HEK293 (cell line): ENCODE measurements around the gene AHCY.

Experiments
- CTCF ChIA-PET: fragments of 350-600 bp; formaldehyde crosslinking; extraction: SDS; loops from one replicate; lab custom pipeline; 2021; ENCODE audit warnings: antibody characterized with exemption; lab: Yijun Ruan, JAX
- POLR2A ChIA-PET: fragments of 300-600 bp; formaldehyde crosslinking; extraction: SDS; loops from one replicate; lab custom pipeline; 2020; ENCODE audit warnings: antibody characterized with exemption, inconsistent platforms; lab: Yijun Ruan, JAX
- H3K27ac ChIP-seq: fragments of 200-500 bp; sonication (Bioruptor generic); 2 replicates; pipeline ENCODE4 v1.5.1; 2014; ENCODE audit warnings: low read depth, low read length, control low read depth, inconsistent platforms; ENCODE audit errors: extremely low read depth
- H3K36me3 ChIP-seq, 2 experiments: fragments of 200-500 bp in 1 of 2; sonication (Bioruptor generic) in 1 of 2; 1 replicate in 1 of 2; 2 replicates in 1 of 2; pipeline ENCODE4 v1.5.1; 2014 to 2017; ENCODE audit warnings: inconsistent platforms in 2 of 2, low read length in 2 of 2; ENCODE audit not compliant: control insufficient read depth in 2 of 2, insufficient read depth in 1 of 2
- H3K4me1 ChIP-seq: fragments of 200-500 bp; sonication (Bioruptor generic); 2 replicates; pipeline ENCODE4 v1.5.1; 2014; ENCODE audit warnings: mild to moderate bottlenecking, low read length, inconsistent platforms; ENCODE audit not compliant: control insufficient read depth, insufficient read depth
- H3K4me3 ChIP-seq: 2 replicates; pipeline ENCODE4 v1.5.1; 2011; ENCODE audit warnings: low read depth, mild to moderate bottlenecking, control low read depth, low read length, moderate library complexity
- H3K9me3 ChIP-seq: fragments of 200-500 bp; sonication (Bioruptor generic); 2 replicates; pipeline ENCODE4 v1.5.1; 2014; ENCODE audit warnings: low read depth, low read length, inconsistent platforms; ENCODE audit not compliant: control insufficient read depth, insufficient read depth
- FEZF1 ChIP-seq: fragments of 450-650 bp; formaldehyde crosslinking; IDR thresholded peaks from 2 replicates; pipeline ENCODE4 v1.5.1; 2016; ENCODE audit warnings: missing biosample characterization, missing genetic modification characterization
- KLF16 ChIP-seq: fragments of 450-650 bp; formaldehyde crosslinking; IDR thresholded peaks from 2 replicates; pipeline ENCODE4 v1.5.1; 2017; ENCODE audit warnings: missing biosample characterization, missing genetic modification characterization
- OSR2 ChIP-seq: fragments of 450-650 bp; formaldehyde crosslinking; IDR thresholded peaks from 2 replicates; pipeline ENCODE4 v1.5.1; 2016; ENCODE audit warnings: missing biosample characterization, missing genetic modification characterization
- ZFHX2 ChIP-seq: fragments of 450-650 bp; formaldehyde crosslinking; conservative IDR thresholded peaks from 2 replicates; pipeline ENCODE4 v1.5.1; 2016; ENCODE audit warnings: missing biosample characterization, missing genetic modification characterization
- ZNF133 ChIP-seq: fragments of 450-650 bp; formaldehyde crosslinking; IDR thresholded peaks from 2 replicates; pipeline ENCODE4 v1.5.1; 2016; ENCODE audit warnings: missing biosample characterization, missing genetic modification characterization
- ZNF202 ChIP-seq: fragments of 450-650 bp; formaldehyde crosslinking; IDR thresholded peaks from 2 replicates; pipeline ENCODE4 v1.5.1; 2016; ENCODE audit warnings: missing biosample characterization, missing genetic modification characterization, borderline replicate concordance
- ZNF292 ChIP-seq: fragments of 450-650 bp; formaldehyde crosslinking; IDR thresholded peaks from 2 replicates; pipeline ENCODE4 v1.5.1; 2016; ENCODE audit warnings: low read depth, missing biosample characterization, missing genetic modification characterization, borderline replicate concordance
- ZNF354C ChIP-seq: fragments of 450-650 bp; formaldehyde crosslinking; IDR thresholded peaks from 2 replicates; pipeline ENCODE4 v1.5.1; 2016; ENCODE audit warnings: missing biosample characterization, missing genetic modification characterization, low read depth, borderline replicate concordance
- ZNF391 ChIP-seq: fragments of 450-650 bp; formaldehyde crosslinking; IDR thresholded peaks from 2 replicates; pipeline ENCODE4 v1.5.1; 2016; ENCODE audit warnings: low read depth, missing biosample characterization, missing genetic modification characterization, borderline replicate concordance
- ZNF394 ChIP-seq: fragments of 450-650 bp; formaldehyde crosslinking; IDR thresholded peaks from 2 replicates; pipeline ENCODE4 v1.5.1; 2016; ENCODE audit warnings: missing biosample characterization, missing genetic modification characterization, mild to moderate bottlenecking, moderate library complexity, borderline replicate concordance
- ZNF404 ChIP-seq: fragments of 450-650 bp; formaldehyde crosslinking; IDR thresholded peaks from 2 replicates; pipeline ENCODE4 v1.5.1; 2017; ENCODE audit warnings: missing biosample characterization, missing genetic modification characterization
- ZNF416 ChIP-seq: fragments of 450-650 bp; formaldehyde crosslinking; IDR thresholded peaks from 2 replicates; pipeline ENCODE4 v1.5.1; 2016; ENCODE audit warnings: missing biosample characterization, missing genetic modification characterization
- ZNF549 ChIP-seq: fragments of 450-650 bp; IDR thresholded peaks from 2 replicates; pipeline ENCODE4 v1.5.1; 2018; ENCODE audit warnings: missing biosample characterization, missing genetic modification characterization, mild to moderate bottlenecking, inconsistent platforms, moderate library complexity
- ZNF571 ChIP-seq: fragments of 450-650 bp; formaldehyde crosslinking; IDR thresholded peaks from 2 replicates; pipeline ENCODE4 v1.5.0; 2017; ENCODE audit warnings: missing biosample characterization, missing genetic modification characterization
- TF ChIP-seq, protein P1 (sequence below): fragments of 450-650 bp; formaldehyde crosslinking; IDR thresholded peaks from 2 replicates; pipeline ENCODE4 v1.5.1; 2016; ENCODE audit warnings: missing biosample characterization, missing genetic modification characterization
- TF ChIP-seq, protein P2 (sequence below): fragments of 450-650 bp; formaldehyde crosslinking; IDR thresholded peaks from 2 replicates; pipeline ENCODE4 v1.5.1; 2016; ENCODE audit warnings: missing biosample characterization, missing genetic modification characterization
- TF ChIP-seq, protein P3 (sequence below): fragments of 450-650 bp; formaldehyde crosslinking; IDR thresholded peaks from 2 replicates; pipeline ENCODE4 v1.5.1; 2017; ENCODE audit warnings: missing biosample characterization, missing genetic modification characterization
- TF ChIP-seq, protein P4 (sequence below): fragments of 450-650 bp; formaldehyde crosslinking; IDR thresholded peaks from 2 replicates; pipeline ENCODE4 v1.5.1; 2016; ENCODE audit warnings: missing biosample characterization, missing genetic modification characterization

Gene AHCY

DNA sequence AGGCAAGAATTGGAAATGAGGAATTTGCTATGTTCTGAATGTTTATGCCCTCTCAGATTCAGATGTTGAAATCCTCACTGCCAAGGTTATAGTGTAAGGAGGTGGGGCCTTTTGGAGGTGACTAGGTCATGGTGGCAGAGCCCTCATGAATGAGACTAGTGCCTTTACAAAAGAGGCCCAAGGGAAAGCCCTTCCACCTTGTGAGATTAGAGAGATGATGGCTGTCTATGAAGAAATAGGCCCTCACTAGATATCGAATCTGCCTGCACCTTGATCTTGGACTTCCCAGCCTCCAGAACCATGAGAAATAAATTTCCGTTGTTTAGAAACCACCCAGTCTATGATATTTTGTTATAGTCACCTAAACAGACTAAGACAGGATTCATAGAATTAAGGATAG lies 51.5 kb downstream of the AHCY start:
- Histone ChIP-seq H3K9me3 (no peaks in the 10 kb centered on the region), H3K27ac (no peak overlapping the region), H3K4me3 (no peak overlapping the region), H3K4me1 (no peaks in the 10 kb centered on the region), H3K36me3 (no peaks in the 10 kb centered on the region; a peak in 1 of 3 replicates)
- CTCF ChIA-PET: no interaction called here
- POLR2A ChIA-PET: no interaction called here
- TF ChIP-seq ZFHX2 (no peak), ZNF571 (no peak), KLF16 (no peak)
- TF ChIP-seq, protein P1, sequence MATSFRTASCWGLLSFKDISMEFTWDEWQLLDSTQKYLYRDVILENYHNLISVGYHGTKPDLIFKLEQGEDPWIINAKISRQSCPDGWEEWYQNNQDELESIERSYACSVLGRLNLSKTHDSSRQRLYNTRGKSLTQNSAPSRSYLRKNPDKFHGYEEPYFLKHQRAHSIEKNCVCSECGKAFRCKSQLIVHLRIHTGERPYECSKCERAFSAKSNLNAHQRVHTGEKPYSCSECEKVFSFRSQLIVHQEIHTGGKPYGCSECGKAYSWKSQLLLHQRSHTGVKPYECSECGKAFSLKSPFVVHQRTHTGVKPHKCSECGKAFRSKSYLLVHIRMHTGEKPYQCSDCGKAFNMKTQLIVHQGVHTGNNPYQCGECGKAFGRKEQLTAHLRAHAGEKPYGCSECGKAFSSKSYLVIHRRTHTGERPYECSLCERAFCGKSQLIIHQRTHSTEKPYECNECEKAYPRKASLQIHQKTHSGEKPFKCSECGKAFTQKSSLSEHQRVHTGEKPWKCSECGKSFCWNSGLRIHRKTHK (tag by site-specific recombination): no peak
- TF ChIP-seq, protein P2, sequence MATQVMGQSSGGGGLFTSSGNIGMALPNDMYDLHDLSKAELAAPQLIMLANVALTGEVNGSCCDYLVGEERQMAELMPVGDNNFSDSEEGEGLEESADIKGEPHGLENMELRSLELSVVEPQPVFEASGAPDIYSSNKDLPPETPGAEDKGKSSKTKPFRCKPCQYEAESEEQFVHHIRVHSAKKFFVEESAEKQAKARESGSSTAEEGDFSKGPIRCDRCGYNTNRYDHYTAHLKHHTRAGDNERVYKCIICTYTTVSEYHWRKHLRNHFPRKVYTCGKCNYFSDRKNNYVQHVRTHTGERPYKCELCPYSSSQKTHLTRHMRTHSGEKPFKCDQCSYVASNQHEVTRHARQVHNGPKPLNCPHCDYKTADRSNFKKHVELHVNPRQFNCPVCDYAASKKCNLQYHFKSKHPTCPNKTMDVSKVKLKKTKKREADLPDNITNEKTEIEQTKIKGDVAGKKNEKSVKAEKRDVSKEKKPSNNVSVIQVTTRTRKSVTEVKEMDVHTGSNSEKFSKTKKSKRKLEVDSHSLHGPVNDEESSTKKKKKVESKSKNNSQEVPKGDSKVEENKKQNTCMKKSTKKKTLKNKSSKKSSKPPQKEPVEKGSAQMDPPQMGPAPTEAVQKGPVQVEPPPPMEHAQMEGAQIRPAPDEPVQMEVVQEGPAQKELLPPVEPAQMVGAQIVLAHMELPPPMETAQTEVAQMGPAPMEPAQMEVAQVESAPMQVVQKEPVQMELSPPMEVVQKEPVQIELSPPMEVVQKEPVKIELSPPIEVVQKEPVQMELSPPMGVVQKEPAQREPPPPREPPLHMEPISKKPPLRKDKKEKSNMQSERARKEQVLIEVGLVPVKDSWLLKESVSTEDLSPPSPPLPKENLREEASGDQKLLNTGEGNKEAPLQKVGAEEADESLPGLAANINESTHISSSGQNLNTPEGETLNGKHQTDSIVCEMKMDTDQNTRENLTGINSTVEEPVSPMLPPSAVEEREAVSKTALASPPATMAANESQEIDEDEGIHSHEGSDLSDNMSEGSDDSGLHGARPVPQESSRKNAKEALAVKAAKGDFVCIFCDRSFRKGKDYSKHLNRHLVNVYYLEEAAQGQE: no peak

DNA sequence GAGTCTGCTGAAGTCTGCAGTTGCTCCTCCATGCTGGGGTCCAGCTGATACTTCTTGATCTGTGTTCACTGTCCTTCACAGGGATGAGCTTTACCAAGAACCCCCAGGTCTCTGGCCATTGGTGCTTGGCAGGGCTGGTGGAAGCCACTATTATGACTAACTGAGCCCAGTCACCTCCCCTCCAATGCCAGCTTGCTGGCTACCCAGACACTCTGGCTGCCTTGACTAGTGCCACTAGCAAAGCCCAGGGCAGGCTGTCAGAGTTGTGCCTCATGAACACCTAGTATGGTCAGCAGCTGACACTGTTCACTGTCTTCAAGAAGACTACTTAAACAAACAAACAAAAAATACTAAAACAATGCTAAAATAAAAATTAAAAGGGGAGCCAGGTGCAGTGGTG lies 53.1 kb downstream of the AHCY start:
- ChIA-PET CTCF (interaction anchor here (0.5 to 0.7 kb wide), 2 partner anchors 11 to 25 kb away, joined by 3 to 4 read pairs; no protein-coding TSS in a partner anchor), POLR2A (interaction anchor here (0.6 kb wide), 1 partner anchor 395 kb away, joined by 4 read pairs; no protein-coding TSS in a partner anchor)
- Histone ChIP-seq H3K27ac (no peak overlapping the region), H3K9me3 (no peaks in the 10 kb centered on the region), H3K36me3 (no peaks in the 10 kb centered on the region), H3K4me3 (no peak overlapping the region), H3K4me1 (no peaks in the 10 kb centered on the region)
- no peak for TF ChIP-seq ZNF394 (tag by site-specific recombination)
- TF ChIP-seq ZNF202 (tag by site-specific recombination): no peak
- no peak for TF ChIP-seq ZNF354C
- no peak for TF ChIP-seq FEZF1 (tag by site-specific recombination)
- TF ChIP-seq, protein P3, sequence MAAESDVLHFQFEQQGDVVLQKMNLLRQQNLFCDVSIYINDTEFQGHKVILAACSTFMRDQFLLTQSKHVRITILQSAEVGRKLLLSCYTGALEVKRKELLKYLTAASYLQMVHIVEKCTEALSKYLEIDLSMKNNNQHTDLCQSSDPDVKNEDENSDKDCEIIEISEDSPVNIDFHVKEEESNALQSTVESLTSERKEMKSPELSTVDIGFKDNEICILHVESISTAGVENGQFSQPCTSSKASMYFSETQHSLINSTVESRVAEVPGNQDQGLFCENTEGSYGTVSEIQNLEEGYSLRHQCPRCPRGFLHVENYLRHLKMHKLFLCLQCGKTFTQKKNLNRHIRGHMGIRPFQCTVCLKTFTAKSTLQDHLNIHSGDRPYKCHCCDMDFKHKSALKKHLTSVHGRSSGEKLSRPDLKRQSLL (tag by site-specific recombination): no peak
- no peak for TF ChIP-seq ZNF391 (tag by site-specific recombination)
- no peak for TF ChIP-seq ZNF404
- TF ChIP-seq ZNF292: no peak
- TF ChIP-seq, protein P4, sequence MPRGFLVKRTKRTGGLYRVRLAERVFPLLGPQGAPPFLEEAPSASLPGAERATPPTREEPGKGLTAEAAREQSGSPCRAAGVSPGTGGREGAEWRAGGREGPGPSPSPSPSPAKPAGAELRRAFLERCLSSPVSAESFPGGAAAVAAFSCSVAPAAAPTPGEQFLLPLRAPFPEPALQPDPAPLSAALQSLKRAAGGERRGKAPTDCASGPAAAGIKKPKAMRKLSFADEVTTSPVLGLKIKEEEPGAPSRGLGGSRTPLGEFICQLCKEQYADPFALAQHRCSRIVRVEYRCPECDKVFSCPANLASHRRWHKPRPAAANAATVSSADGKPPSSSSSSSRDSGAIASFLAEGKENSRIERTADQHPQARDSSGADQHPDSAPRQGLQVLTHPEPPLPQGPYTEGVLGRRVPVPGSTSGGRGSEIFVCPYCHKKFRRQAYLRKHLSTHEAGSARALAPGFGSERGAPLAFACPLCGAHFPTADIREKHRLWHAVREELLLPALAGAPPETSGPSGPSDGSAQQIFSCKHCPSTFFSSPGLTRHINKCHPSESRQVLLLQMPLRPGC: no peak
- TF ChIP-seq ZNF549: no peak
- TF ChIP-seq OSR2 (tag by site-specific recombination): no peak
- TF ChIP-seq ZNF133: no peak
- no peak for TF ChIP-seq ZNF416
